HCT116 (cell line): ENCODE results near the gene PDE6B.

Experiments
- CEBPB ChIP-seq: IDR thresholded peaks from 2 replicates; pipeline ENCODE4 v1.6.1; 2012; ENCODE audit warnings: low read depth
- CTCF ChIP-seq, 3 experiments: fragments of 200-600 bp in 1 of 3; sonication (generic) in 1 of 3; IDR thresholded peaks in 2 of 3; conservative IDR thresholded peaks in 1 of 3; 2 replicates each; pipeline ENCODE4 v1.5.1; 2012 to 2017; ENCODE audit warnings: low read depth in 2 of 3, low read length in 2 of 3, antibody characterized with exemption in 1 of 3, borderline replicate concordance in 1 of 3, control low read depth in 1 of 3, mild to moderate bottlenecking in 1 of 3, mixed read lengths in 1 of 3, mixed run types in 1 of 3, moderate library complexity in 1 of 3; ENCODE audit not compliant: insufficient read depth in 1 of 3
- EGR1 ChIP-seq: IDR thresholded peaks from 2 replicates; pipeline ENCODE4 v1.6.1; 2012; ENCODE audit warnings: low read depth
- ELF1 ChIP-seq: IDR thresholded peaks from 2 replicates; pipeline ENCODE4 v1.6.1; 2012; ENCODE audit warnings: low read depth, borderline replicate concordance
- EZH2 ChIP-seq: fragments of 200-600 bp; sonication (generic); IDR thresholded peaks from 2 replicates; pipeline ENCODE4 v1.6.1; 2017; ENCODE audit warnings: antibody characterized with exemption, mixed run types
- EZH2phosphoT487 ChIP-seq: fragments of 200-600 bp; IDR thresholded peaks from 2 replicates; pipeline ENCODE4 v1.6.1; 2018; ENCODE audit warnings: antibody characterized with exemption, borderline replicate concordance
- MAX ChIP-seq: IDR thresholded peaks from 2 replicates; pipeline ENCODE4 v1.6.1; 2012
- RAD21 ChIP-seq: IDR thresholded peaks from 2 replicates; pipeline ENCODE4 v1.6.1; 2012; ENCODE audit warnings: low read depth, mild to moderate bottlenecking
- REST ChIP-seq: IDR thresholded peaks from 2 replicates; pipeline ENCODE4 v1.6.1; 2012; ENCODE audit warnings: low read depth
- SIN3A ChIP-seq: IDR thresholded peaks from 2 replicates; pipeline ENCODE4 v1.6.1; 2012; ENCODE audit warnings: low read depth

- TF ChIP-seq SIN3A: no peak
- TF ChIP-seq CTCF (IDR thresholded peaks at IDR 0.05 in 2 of 3, conservative IDR thresholded peaks at IDR 0.05 in 1 of 3; ENCODE audit: borderline replicate concordance in 1 of 3, insufficient read depth in 1 of 3, low read depth in 2 of 3, low read length in 2 of 3): no peak
- no peak for TF ChIP-seq RAD21
- no peak for TF ChIP-seq EZH2
- no peak for TF ChIP-seq CEBPB
- no peak for TF ChIP-seq REST
- no peak for TF ChIP-seq ELF1
- TF ChIP-seq EZH2phosphoT487: no peak
- TF ChIP-seq EGR1: no peak
- no peak for TF ChIP-seq MAX
These were observed 84.0 kb downstream of the PDE6B start for GRCh38 chr4:709348-709747.
